GM12873 (cell line): ENCODE results near the gene ATG101.

Experiments
- CTCF ChIP-seq: IDR thresholded peaks from 2 replicates; pipeline ENCODE4 v1.5.1; 2012; ENCODE audit warnings: low read depth, mild to moderate bottlenecking, moderate library complexity, low read length, control low read depth; ENCODE audit not compliant: insufficient read depth; ENCODE audit errors: missing control alignments

Gene ATG101

GRCh38 chr12:52073531-52074381 is 4.0 kb downstream of the ATG101 start:
- no peak for TF ChIP-seq CTCF

DNA sequence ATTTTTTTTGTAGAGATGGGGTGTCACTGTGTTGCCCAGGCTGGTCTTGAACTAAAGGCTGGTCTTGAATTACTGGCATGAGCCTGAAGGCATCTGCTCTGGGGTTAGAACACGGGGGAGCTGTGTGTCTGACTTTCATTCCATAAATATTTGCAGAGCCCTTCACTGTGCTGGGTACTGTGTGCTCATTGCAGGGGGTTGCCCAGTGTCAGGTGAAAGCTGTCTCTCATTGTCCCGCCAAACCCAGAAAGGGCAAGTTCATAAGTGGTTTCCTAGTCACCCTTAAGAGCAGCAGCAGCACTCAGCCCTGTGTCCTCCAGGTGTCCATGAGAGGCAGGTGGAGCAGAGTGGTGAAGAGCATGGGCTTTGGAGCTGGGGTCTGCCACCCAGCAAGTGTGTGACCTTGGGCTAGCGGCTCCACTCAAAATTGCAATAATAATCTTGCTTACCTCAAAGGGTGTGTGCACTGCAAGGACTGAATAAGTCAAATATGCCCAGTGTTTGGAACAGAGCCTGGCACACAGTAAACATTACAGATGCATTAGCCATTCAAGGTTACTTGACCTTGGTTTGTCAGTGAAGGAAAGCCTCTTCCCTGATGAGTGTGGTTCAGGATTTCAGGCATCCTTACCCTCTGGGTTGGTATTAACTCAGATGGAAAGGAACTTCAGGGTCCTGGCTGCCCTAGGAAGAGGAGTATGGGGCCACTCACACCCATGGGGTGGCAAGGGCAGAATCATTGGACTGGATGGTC is 5.4 kb downstream of the ATG101 start:
- TF ChIP-seq CTCF = no peak

DNA sequence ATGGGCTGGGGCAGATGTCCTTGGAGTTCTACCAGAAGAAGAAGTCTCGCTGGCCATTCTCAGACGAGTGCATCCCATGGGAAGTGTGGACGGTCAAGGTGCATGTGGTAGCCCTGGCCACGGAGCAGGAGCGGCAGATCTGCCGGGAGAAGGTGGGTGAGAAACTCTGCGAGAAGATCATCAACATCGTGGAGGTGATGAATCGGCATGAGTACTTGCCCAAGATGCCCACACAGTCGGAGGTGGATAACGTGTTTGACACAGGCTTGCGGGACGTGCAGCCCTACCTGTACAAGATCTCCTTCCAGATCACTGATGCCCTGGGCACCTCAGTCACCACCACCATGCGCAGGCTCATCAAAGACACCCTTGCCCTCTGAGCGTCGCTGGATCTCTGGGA is 7.0 kb downstream of the ATG101 start:
- TF ChIP-seq CTCF = no peak

- no peak for TF ChIP-seq CTCF
Observed at GRCh38 chr12:52078276-52078675, 8.5 kb downstream of the ATG101 start.

GRCh38 chr12:52079576-52080402 is 10.0 kb downstream of the ATG101 start, which contains the start of gene SMIM41:
SMIM41 (plus strand) TSS chr12:52079704; CDS start chr12:52079780, 76 bp downstream.
- no peak for TF ChIP-seq CTCF

DNA sequence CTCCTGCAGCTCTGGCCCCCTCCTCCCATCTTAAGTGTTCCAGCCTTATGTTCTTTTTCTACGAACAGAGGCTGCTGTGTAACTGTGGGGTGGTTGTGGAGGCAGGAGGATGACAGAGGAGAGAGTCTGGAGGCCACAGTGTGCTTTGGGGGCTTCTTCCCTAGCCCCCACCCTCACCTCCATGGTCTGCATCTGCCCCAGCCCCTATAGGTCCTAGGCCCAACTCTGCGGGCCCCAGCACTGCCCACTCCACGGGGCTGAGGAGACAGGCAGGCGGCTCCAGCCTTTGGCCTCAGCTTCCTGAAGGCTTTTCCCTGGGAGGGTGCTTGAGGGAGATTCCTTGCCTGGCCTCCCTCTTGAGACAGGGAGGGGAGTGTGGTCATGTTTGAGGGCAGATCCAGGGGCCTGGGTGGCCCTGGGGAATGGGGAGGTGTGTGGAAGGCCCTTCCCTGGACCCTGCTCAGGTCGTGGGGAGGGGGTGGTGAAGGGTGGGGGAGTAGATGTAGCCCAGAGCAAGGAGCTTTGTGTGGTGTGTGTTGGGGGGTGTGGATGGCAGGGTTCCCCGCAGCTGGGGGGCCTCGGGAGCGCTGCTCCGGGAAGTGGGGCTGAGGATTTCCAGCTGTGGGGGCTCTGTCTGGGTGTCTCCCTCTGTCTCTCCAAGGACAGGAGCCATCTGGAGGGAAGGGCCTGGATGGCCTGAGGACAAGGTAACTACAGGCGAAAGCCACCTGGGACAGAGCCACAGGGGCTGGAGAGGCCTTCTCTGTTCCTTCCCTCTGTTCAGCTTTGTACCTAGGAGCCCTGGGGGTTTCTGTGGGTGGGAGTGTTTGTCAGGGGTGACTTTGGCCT is 10.8 kb downstream of the ATG101 start:
- no peak for TF ChIP-seq CTCF
